ENCODE results near the gene PDCD7.

DNA sequence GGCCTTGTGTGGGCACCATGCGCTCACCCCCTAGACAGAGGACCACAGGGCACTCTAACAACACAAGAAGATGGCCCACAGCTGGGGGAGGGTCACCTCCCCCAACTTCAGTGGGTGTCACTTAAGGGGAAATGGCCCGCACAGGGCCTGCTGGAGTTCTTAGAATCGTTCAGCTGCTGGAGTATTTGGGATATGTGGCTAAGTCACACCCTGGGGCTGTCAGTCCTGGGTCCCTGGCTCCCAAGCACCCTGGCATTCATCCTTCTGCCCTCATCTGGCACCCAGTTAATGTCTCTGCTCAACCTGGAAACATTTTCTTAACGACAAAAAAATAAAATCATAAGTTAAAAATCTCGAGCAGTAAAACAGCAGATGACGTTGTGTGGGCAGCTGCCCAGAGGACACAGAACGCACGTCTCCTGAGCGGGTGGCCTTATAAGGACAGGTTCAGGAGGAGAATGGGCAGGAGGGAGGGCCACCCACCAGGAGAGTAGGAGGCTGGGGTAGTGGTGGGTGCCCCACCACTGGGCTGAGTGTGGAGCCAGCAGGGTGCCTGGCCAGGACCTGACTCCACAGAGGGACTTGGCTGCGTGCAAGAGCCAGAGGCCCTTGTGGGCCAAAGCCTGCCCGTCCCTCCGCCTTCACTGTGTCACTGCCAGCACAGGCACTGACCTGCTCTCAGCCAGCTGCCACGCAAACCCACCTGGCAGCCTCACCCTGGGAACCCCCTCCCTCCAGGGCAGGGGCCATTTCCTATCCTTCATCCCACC, 45.5 kb downstream of the PDCD7 start:
- TF ChIP-seq, protein P1, sequence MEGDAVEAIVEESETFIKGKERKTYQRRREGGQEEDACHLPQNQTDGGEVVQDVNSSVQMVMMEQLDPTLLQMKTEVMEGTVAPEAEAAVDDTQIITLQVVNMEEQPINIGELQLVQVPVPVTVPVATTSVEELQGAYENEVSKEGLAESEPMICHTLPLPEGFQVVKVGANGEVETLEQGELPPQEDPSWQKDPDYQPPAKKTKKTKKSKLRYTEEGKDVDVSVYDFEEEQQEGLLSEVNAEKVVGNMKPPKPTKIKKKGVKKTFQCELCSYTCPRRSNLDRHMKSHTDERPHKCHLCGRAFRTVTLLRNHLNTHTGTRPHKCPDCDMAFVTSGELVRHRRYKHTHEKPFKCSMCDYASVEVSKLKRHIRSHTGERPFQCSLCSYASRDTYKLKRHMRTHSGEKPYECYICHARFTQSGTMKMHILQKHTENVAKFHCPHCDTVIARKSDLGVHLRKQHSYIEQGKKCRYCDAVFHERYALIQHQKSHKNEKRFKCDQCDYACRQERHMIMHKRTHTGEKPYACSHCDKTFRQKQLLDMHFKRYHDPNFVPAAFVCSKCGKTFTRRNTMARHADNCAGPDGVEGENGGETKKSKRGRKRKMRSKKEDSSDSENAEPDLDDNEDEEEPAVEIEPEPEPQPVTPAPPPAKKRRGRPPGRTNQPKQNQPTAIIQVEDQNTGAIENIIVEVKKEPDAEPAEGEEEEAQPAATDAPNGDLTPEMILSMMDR (IDR thresholded peaks at IDR 0.05; ENCODE audit: low read depth, low read length): no peak
- TF ChIP-seq, protein P2, sequence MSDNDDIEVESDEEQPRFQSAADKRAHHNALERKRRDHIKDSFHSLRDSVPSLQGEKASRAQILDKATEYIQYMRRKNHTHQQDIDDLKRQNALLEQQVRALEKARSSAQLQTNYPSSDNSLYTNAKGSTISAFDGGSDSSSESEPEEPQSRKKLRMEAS (IDR thresholded peaks at IDR 0.05; ENCODE audit: low read depth, low read length): no peak
- TF ChIP-seq POLR2A (IDR thresholded peaks at IDR 0.05; ENCODE audit: extremely low read depth, insufficient read length): no peak
